SK-N-MC (cell line): ENCODE data around the gene CADPS2.

ENCODE experiments used
- DNase-seq: peaks from one replicate; pipeline ENCODE4 v3.0.0-alpha.2; 2011; ENCODE audit warnings: low read depth, low spot score
- H3K27ac ChIP-seq: fragments of 200-600 bp; sonication (generic); 2 replicates; pipeline ENCODE4 v1.5.1; 2016; ENCODE audit warnings: mixed run types
- H3K36me3 ChIP-seq: fragments of 200-600 bp; sonication (generic); 2 replicates; pipeline ENCODE4 v1.6.1; 2017; ENCODE audit warnings: antibody characterized with exemption, low read length, mixed read lengths; ENCODE audit not compliant: insufficient read depth
- H3K4me3 ChIP-seq: fragments of 200-600 bp; sonication (generic); 2 replicates; pipeline ENCODE4 v1.5.1; 2016
- H3K9ac ChIP-seq: fragments of 200-600 bp; sonication (generic); 2 replicates; pipeline ENCODE4 v1.8.0; 2017; ENCODE audit warnings: mixed run types, mixed read lengths; ENCODE audit not compliant: insufficient read length
- H3K9me3 ChIP-seq: fragments of 200-600 bp; sonication (generic); 2 replicates; pipeline ENCODE4 v1.6.1; 2017; ENCODE audit warnings: low read depth, mild to moderate bottlenecking, antibody characterized with exemption, low read length, moderate library complexity, mixed read lengths
- EZH2 ChIP-seq: fragments of 200-600 bp; sonication (generic); IDR thresholded peaks from one replicate; pipeline ENCODE4 v1.6.1; 2017; ENCODE audit warnings: antibody characterized with exemption
- FOXP2 ChIP-seq: optimal IDR thresholded peaks from 2 replicates; pipeline ENCODE3; 2011; ENCODE audit warnings: mild to moderate bottlenecking, moderate library complexity; ENCODE audit not compliant: insufficient read depth; ENCODE audit errors: extremely low read length, control extremely low read depth
- POLR2AphosphoS5 ChIP-seq: IDR thresholded peaks from 2 replicates; pipeline ENCODE4 v1.6.1; 2012; ENCODE audit warnings: mild to moderate bottlenecking, low read depth, low read length, borderline replicate concordance

The CADPS2 gene

GRCh38 chr7:122520971-122521555 lies 365.2 kb downstream of the CADPS2 start:
- Histone ChIP-seq H3K4me3 (no peak overlapping the region), H3K27ac (peak overlapping the region; percentile 80; the same call in 1 of the 2 replicates), H3K9me3 (0 out of 2 replicates have a peak, but pooled peaks cover 2% of the 10 kb centered on the region), H3K36me3 (no peaks in the 10 kb centered on the region), H3K9ac (peak overlapping the region; percentile 50)
- no peak for DNase-seq
- TF ChIP-seq POLR2AphosphoS5 (no peak), EZH2 (no peak), FOXP2 (no peak)

GRCh38 chr7:122518488-122518887 lies 367.8 kb downstream of the CADPS2 start:
- H3K4me3 ChIP-seq, result peak overlapping the region; percentile 28; the same call in 1 of the 2 replicates
- DNase-seq, result no peak
- H3K36me3 ChIP-seq, result no peaks in the 10 kb centered on the region
- no peak overlapping the region for H3K9ac ChIP-seq
- TF ChIP-seq FOXP2 (no peak), EZH2 (no peak), POLR2AphosphoS5 (no peak)
- H3K9me3 ChIP-seq, result 0 out of 2 replicates have a peak, but pooled peaks cover 2% of the 10 kb centered on the region
- peak overlapping the region; percentile 67; the same call in 1 of the 2 replicates for H3K27ac ChIP-seq

- H3K9me3 ChIP-seq, result no peaks in the 10 kb centered on the region
- H3K36me3 ChIP-seq, result no peaks in the 10 kb centered on the region
- no peak for DNase-seq
- H3K9ac ChIP-seq, result no peak overlapping the region
- H3K27ac ChIP-seq, result no peak overlapping the region
- no peak for TF ChIP-seq EZH2
- no peak for TF ChIP-seq FOXP2
- no peak for TF ChIP-seq POLR2AphosphoS5
- no peak overlapping the region for H3K4me3 ChIP-seq
Observed at GRCh38 chr7:122517576-122517975, 368.7 kb downstream of the CADPS2 start.

GRCh38 chr7:122515404-122515803 lies 370.9 kb downstream of the CADPS2 start:
- Histone ChIP-seq H3K36me3 (no peaks in the 10 kb centered on the region), H3K27ac (no peak overlapping the region), H3K9me3 (no peaks in the 10 kb centered on the region), H3K4me3 (no peak overlapping the region), H3K9ac (no peak overlapping the region)
- no peak for DNase-seq
- TF ChIP-seq FOXP2, result no peak
- no peak for TF ChIP-seq EZH2
- TF ChIP-seq POLR2AphosphoS5, result no peak

GRCh38 chr7:122511268-122511667 lies 375.0 kb downstream of the CADPS2 start:
- Histone ChIP-seq H3K9me3 (no peaks in the 10 kb centered on the region), H3K9ac (no peak overlapping the region), H3K27ac (no peak overlapping the region), H3K36me3 (no peaks in the 10 kb centered on the region), H3K4me3 (no peak overlapping the region)
- DNase-seq, result no peak
- TF ChIP-seq POLR2AphosphoS5 (no peak), EZH2 (no peak), FOXP2 (no peak)

GRCh38 chr7:122507591-122507990 lies 378.7 kb downstream of the CADPS2 start:
- Histone ChIP-seq H3K9ac (no peak overlapping the region), H3K27ac (no peak overlapping the region), H3K9me3 (no peaks in the 10 kb centered on the region), H3K4me3 (no peak overlapping the region), H3K36me3 (no peaks in the 10 kb centered on the region)
- DNase-seq, result no peak
- TF ChIP-seq FOXP2 (no peak), POLR2AphosphoS5 (no peak), EZH2 (no peak)

- Histone ChIP-seq H3K9me3 (no peaks in the 10 kb centered on the region), H3K9ac (no peak overlapping the region), H3K36me3 (no peaks in the 10 kb centered on the region), H3K4me3 (no peak overlapping the region), H3K27ac (no peak overlapping the region)
- TF ChIP-seq EZH2 (no peak), POLR2AphosphoS5 (no peak), FOXP2 (no peak)
- DNase-seq, result no peak
Observed at GRCh38 chr7:122492007-122492406, 394.3 kb downstream of the CADPS2 start.

- no peaks in the 10 kb centered on the region for H3K9me3 ChIP-seq
- H3K27ac ChIP-seq, result no peak overlapping the region
- DNase-seq, result no peak
- H3K4me3 ChIP-seq, result no peak overlapping the region
- no peaks in the 10 kb centered on the region for H3K36me3 ChIP-seq
- no peak overlapping the region for H3K9ac ChIP-seq
- TF ChIP-seq POLR2AphosphoS5 (no peak), EZH2 (no peak), FOXP2 (no peak)
Observed at GRCh38 chr7:122488241-122488640, 398.0 kb downstream of the CADPS2 start.

GRCh38 chr7:122487131-122487530 lies 399.1 kb downstream of the CADPS2 start:
- Histone ChIP-seq H3K9ac (no peak overlapping the region), H3K36me3 (no peaks in the 10 kb centered on the region), H3K27ac (no peak overlapping the region), H3K4me3 (no peak overlapping the region), H3K9me3 (no peaks in the 10 kb centered on the region)
- no peak for DNase-seq
- TF ChIP-seq EZH2 (no peak), FOXP2 (no peak), POLR2AphosphoS5 (no peak)
